IPS DF 6.9 (cell line): ENCODE measurements around the gene BHLHE23.

Source experiments
- DNase-seq: peaks from one replicate; pipeline ENCODE4 v3.0.0-alpha.2; 2013; ENCODE audit warnings: low read depth, low spot score
- H3K27ac ChIP-seq: one replicate; pipeline ENCODE4 v1.5.1; 2013; ENCODE audit warnings: low read length, control low read depth
- H3K27me3 ChIP-seq: 2 replicates; pipeline ENCODE4 v1.6.1; 2013; ENCODE audit warnings: mild to moderate bottlenecking, low read length; ENCODE audit not compliant: control insufficient read depth, insufficient read depth
- H3K36me3 ChIP-seq: 2 replicates; pipeline ENCODE4 v1.6.1; 2013; ENCODE audit warnings: low read length; ENCODE audit not compliant: control insufficient read depth, insufficient read depth
- H3K4me1 ChIP-seq: 2 replicates; pipeline ENCODE4 v1.6.1; 2013; ENCODE audit warnings: low read length; ENCODE audit not compliant: control insufficient read depth, insufficient read depth
- H3K4me3 ChIP-seq: 2 replicates; pipeline ENCODE4 v1.5.1; 2013; ENCODE audit warnings: mild to moderate bottlenecking, low read length
- H3K9me3 ChIP-seq: 2 replicates; pipeline ENCODE4 v1.6.1; 2013; ENCODE audit warnings: low read length, inconsistent platforms; ENCODE audit not compliant: control insufficient read depth, insufficient read depth
- WGBS: extraction: QIAGEN DNeasy Blood & Tissue Kit; methylation state at CpG from one replicate; pipeline ENCODE4 v1.1.7; 2013; ENCODE audit warnings: mixed read lengths, missing lambda C conversion rate; ENCODE audit not compliant: insufficient read length, insufficient coverage; 5-methylcytosine and 5-hydroxymethylcytosine counted together

BHLHE23 gene

GRCh38 chr20:63049561-63050221 lies 42.9 kb upstream of the BHLHE23 start:
- WGBS, result no CpG with 5 or more reads among the region's 19 CpGs
- Histone ChIP-seq H3K9me3 (no peaks in the 10 kb centered on the region), H3K36me3 (no peaks in the 10 kb centered on the region), H3K27me3 (no peaks in the 10 kb centered on the region), H3K27ac (no peak overlapping the region), H3K4me3 (no peak overlapping the region), H3K4me1 (no peaks in the 10 kb centered on the region; the same call in 1 of the 2 replicates)
- DNase-seq, result no peak

DNA sequence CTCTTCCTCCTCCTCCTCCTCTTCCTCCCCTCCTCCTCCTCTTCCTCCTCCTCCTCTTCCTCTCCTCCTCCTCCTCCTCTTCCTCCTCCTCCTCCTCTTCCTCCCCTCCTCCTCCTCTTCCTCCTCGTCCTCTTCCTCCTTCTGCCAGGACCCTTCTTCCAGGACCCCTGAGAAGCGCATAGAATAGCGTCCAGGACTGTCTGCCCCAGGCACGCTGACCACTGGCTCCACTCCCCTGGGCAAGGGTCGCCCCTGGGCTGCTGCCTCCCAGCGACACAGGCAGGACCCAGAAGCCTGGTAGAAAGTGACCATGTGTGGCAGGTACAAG lies 42.4 kb upstream of the BHLHE23 start:
- Histone ChIP-seq H3K9me3 (no peaks in the 10 kb centered on the region), H3K27me3 (no peaks in the 10 kb centered on the region), H3K4me1 (no peaks in the 10 kb centered on the region; the same call in 1 of the 2 replicates), H3K27ac (no peak overlapping the region), H3K36me3 (no peaks in the 10 kb centered on the region), H3K4me3 (no peak overlapping the region)
- no peak for DNase-seq
- WGBS, result no CpG with 5 or more reads among the region's 6 CpGs

- Histone ChIP-seq H3K36me3 (no peaks in the 10 kb centered on the region), H3K27ac (no peak overlapping the region), H3K4me1 (no peaks in the 10 kb centered on the region; the same call in 1 of the 2 replicates), H3K9me3 (no peaks in the 10 kb centered on the region), H3K4me3 (no peak overlapping the region), H3K27me3 (no peaks in the 10 kb centered on the region)
- no peak for DNase-seq
- WGBS, result no CpG with 5 or more reads among the region's 12 CpGs
Observed at GRCh38 chr20:63048516-63049190, 41.9 kb upstream of the BHLHE23 start.

DNA sequence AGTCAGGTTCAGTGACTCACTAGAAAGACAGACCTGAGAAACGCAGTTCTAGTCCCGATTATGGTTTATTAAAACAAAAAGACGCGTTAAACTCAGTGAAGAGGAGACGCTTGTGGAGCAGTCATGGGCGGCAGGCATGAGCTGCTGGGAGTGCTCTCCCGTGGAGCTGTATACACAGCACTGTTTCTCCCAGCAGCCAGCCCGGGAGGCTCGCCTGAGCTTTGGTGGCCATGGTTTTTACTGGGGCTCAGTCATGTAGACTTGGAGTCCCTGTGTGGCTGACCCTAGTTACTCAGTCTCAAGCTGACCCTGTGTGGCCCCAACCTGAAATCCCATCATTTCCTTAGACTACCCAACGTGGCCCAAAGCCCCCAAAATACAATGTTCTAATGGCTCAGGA lies 41.2 kb upstream of the BHLHE23 start:
- WGBS, result no CpG with 5 or more reads among the region's 10 CpGs
- no peaks in the 10 kb centered on the region for H3K9me3 ChIP-seq
- no peaks in the 10 kb centered on the region for H3K27me3 ChIP-seq

GRCh38 chr20:63047267-63047666 lies 40.5 kb upstream of the BHLHE23 start:
- Histone ChIP-seq H3K27me3 (no peaks in the 10 kb centered on the region), H3K9me3 (no peaks in the 10 kb centered on the region), H3K4me1 (no peaks in the 10 kb centered on the region), H3K4me3 (no peak overlapping the region), H3K36me3 (no peaks in the 10 kb centered on the region), H3K27ac (no peak overlapping the region)
- WGBS, result no CpG with 5 or more reads among the region's 10 CpGs
- no peak for DNase-seq

More for the DNA sequence above, 41.2 kb upstream of the BHLHE23 start:
- DNase-seq, result no peak
- no peak overlapping the region for H3K27ac ChIP-seq
- H3K4me1 ChIP-seq, result no peaks in the 10 kb centered on the region; the same call in 1 of the 2 replicates
- H3K36me3 ChIP-seq, result no peaks in the 10 kb centered on the region
- no peak overlapping the region for H3K4me3 ChIP-seq

- H3K9me3 ChIP-seq, result no peaks in the 10 kb centered on the region
- H3K27ac ChIP-seq, result no peak overlapping the region
- no peaks in the 10 kb centered on the region for H3K27me3 ChIP-seq
- H3K36me3 ChIP-seq, result no peaks in the 10 kb centered on the region
- H3K4me1 ChIP-seq, result no peaks in the 10 kb centered on the region
- DNase-seq, result no peak
- no peak overlapping the region for H3K4me3 ChIP-seq
- WGBS, result no CpG with 5 or more reads among the region's 9 CpGs
Observed at GRCh38 chr20:63046841-63047240, 40.1 kb upstream of the BHLHE23 start.

GRCh38 chr20:63045991-63046390 lies 39.2 kb upstream of the BHLHE23 start:
- Histone ChIP-seq H3K9me3 (no peaks in the 10 kb centered on the region), H3K4me1 (no peaks in the 10 kb centered on the region), H3K27me3 (no peaks in the 10 kb centered on the region), H3K27ac (no peak overlapping the region), H3K36me3 (no peaks in the 10 kb centered on the region), H3K4me3 (no peak overlapping the region)
- DNase-seq, result no peak
- no CpG with 5 or more reads among the region's 12 CpGs for WGBS

GRCh38 chr20:63045401-63045800 lies 38.6 kb upstream of the BHLHE23 start:
- Histone ChIP-seq H3K36me3 (no peaks in the 10 kb centered on the region), H3K4me3 (no peak overlapping the region), H3K27ac (no peak overlapping the region), H3K4me1 (no peaks in the 10 kb centered on the region), H3K9me3 (no peaks in the 10 kb centered on the region), H3K27me3 (no peaks in the 10 kb centered on the region)
- DNase-seq, result no peak
- WGBS, result no CpG with 5 or more reads among the region's 14 CpGs

GRCh38 chr20:63044605-63045004 lies 37.8 kb upstream of the BHLHE23 start:
- WGBS, result no CpG with 5 or more reads among the region's 16 CpGs

DNA sequence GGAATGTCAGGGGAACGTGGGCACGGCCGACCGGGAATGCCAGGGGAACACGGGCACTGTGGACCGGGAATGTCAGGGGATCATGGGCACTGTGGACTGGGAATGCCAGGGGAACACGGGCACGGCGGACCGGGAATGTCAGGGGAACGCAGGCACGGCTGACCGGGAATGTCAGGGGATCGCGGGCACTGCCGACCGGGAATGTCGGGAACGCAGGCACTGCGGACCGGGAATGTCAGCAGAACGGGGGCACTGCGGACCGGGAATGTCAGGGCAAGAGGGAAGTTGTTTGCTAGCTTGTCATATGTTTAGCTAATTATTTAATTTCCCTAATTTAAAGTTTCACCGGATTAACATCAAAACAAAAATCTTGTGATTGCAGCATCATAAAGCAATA lies 37.4 kb upstream of the BHLHE23 start:
- Histone ChIP-seq H3K4me3 (no peak overlapping the region), H3K27ac (no peak overlapping the region), H3K9me3 (no peaks in the 10 kb centered on the region), H3K4me1 (no peaks in the 10 kb centered on the region), H3K36me3 (no peaks in the 10 kb centered on the region), H3K27me3 (no peaks in the 10 kb centered on the region)
- no peak for DNase-seq
- no CpG with 5 or more reads among the region's 25 CpGs for WGBS

More at GRCh38 chr20:63044605-63045004, 37.8 kb upstream of the BHLHE23 start:
- Histone ChIP-seq H3K27me3 (no peaks in the 10 kb centered on the region), H3K9me3 (no peaks in the 10 kb centered on the region), H3K4me1 (no peaks in the 10 kb centered on the region), H3K36me3 (no peaks in the 10 kb centered on the region), H3K27ac (no peak overlapping the region), H3K4me3 (no peak overlapping the region)
- no peak for DNase-seq
